GM12873 (cell line): ENCODE results near the gene TEAD4.

Experiments used
- TF ChIP-seq, protein P1 (sequence below): IDR thresholded peaks from 2 replicates; pipeline ENCODE4 v1.5.1; 2012; ENCODE audit warnings: low read depth, mild to moderate bottlenecking, moderate library complexity, low read length, control low read depth; ENCODE audit not compliant: insufficient read depth; ENCODE audit errors: missing control alignments

Gene TEAD4

GRCh38 chr12:2933586-2933985, 25.6 kb upstream of the TEAD4 start:
- TF ChIP-seq, protein P1, sequence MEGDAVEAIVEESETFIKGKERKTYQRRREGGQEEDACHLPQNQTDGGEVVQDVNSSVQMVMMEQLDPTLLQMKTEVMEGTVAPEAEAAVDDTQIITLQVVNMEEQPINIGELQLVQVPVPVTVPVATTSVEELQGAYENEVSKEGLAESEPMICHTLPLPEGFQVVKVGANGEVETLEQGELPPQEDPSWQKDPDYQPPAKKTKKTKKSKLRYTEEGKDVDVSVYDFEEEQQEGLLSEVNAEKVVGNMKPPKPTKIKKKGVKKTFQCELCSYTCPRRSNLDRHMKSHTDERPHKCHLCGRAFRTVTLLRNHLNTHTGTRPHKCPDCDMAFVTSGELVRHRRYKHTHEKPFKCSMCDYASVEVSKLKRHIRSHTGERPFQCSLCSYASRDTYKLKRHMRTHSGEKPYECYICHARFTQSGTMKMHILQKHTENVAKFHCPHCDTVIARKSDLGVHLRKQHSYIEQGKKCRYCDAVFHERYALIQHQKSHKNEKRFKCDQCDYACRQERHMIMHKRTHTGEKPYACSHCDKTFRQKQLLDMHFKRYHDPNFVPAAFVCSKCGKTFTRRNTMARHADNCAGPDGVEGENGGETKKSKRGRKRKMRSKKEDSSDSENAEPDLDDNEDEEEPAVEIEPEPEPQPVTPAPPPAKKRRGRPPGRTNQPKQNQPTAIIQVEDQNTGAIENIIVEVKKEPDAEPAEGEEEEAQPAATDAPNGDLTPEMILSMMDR, result no peak

- TF ChIP-seq, protein P1, result no peak
These were observed 24.8 kb upstream of the TEAD4 start for GRCh38 chr12:2934371-2934770.

- TF ChIP-seq, protein P1, result no peak
These were observed 22.9 kb upstream of the TEAD4 start for GRCh38 chr12:2936301-2936700.

DNA sequence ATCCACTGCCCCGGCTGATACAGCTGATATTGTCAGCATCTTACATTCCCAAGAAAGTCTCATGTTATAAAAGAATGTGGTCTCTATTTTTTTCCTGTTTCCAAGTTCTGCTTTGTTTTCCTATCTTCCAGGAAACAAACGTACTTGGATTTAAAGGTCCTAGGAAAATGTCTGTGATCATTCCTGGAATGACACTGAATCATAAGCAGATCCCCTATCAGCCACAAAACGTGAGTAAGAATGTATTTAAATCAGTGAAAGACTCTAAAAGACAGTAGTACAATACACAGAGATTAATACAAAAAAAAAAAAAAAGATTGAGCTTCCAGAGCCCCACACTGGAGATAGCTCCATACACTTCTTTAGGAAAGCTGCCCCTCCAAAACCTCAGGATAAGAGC, 21.7 kb upstream of the TEAD4 start:
- TF ChIP-seq, protein P1, result no peak

DNA sequence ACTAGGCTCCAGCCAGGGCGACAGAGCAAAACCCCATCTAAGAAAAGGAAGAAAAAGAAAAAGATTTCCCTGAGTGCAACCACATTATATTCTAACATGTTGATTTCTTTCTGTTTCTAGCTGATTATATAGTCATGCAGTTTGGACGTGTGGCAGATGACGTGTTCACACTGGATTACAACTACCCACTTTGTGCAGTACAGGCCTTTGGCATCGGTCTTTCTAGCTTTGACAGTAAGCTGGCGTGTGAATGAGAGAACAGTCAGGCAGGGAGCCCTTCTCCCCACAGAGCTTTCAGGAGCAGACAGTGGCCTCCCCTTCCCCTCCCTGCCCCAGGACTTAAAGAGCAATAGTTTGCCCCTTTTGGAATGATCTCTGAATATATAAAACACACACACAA, 20.0 kb upstream of the TEAD4 start:
- TF ChIP-seq, protein P1, result no peak

- TF ChIP-seq, protein P1, result no peak
These were observed 18.6 kb upstream of the TEAD4 start for GRCh38 chr12:2940564-2940963.

DNA sequence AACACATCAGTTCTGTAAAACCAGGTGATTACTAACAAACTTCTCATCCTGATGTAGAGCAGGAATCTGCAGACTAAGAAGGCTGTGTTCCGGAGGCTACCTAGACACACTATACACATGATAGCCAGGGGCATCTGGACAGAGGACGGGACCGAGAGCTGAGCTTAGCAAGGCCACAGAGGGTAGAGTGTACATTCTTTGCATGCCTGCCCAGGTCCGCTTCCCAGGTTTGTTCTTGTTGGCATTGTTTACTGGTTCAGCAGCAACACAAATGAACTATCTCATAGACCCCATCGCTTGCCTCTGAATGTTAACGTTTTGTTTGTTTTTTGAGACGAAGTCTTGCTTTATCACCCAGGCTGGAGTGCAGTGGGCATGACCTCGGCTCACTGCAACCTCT, 17.7 kb upstream of the TEAD4 start:
- TF ChIP-seq, protein P1, result no peak
